GM21737 (cell line): ENCODE results near the gene AVL9.
"Not testable (repeated sequence)": the region's sequence is repeated elsewhere in the genome, so short reads cannot be mapped to it uniquely, and the experiment has no call there.

Experiments used
- ATAC-seq: cut with Tn5 transposase; IDR thresholded peaks from one replicate; pipeline ENCODE4 v1.9.1; 2021; ENCODE audit warnings: mild to moderate bottlenecking, moderate library complexity; ENCODE audit not compliant: unreplicated experiment

AVL9 gene

GRCh38 chr7:32494946-32495297 is 367 bp upstream of the AVL9 start:
- peak; percentile 6 for ATAC-seq

- no peak for ATAC-seq
Observed at GRCh38 chr7:32496052-32496813, 944 bp downstream of the AVL9 start.

GRCh38 chr7:32499755-32500154 is 4.5 kb downstream of the AVL9 start:
- not testable (repeated sequence) for ATAC-seq

GRCh38 chr7:32500216-32500615 is 4.9 kb downstream of the AVL9 start:
- not testable (repeated sequence) for ATAC-seq

- no peak for ATAC-seq
Observed at GRCh38 chr7:32500922-32501341, 5.6 kb downstream of the AVL9 start.

GRCh38 chr7:32501522-32501921 is 6.2 kb downstream of the AVL9 start:
- no peak for ATAC-seq

- ATAC-seq = no peak
Observed at GRCh38 chr7:32502728-32503127, 7.4 kb downstream of the AVL9 start.

- no peak for ATAC-seq
Observed at GRCh38 chr7:32506266-32507054, 11.2 kb downstream of the AVL9 start.

- no peak for ATAC-seq
Observed at GRCh38 chr7:32507414-32507813, 12.1 kb downstream of the AVL9 start.

GRCh38 chr7:32511791-32512190 is 16.5 kb downstream of the AVL9 start:
- no peak for ATAC-seq

GRCh38 chr7:32513210-32513609 is 17.9 kb downstream of the AVL9 start:
- no peak for ATAC-seq

GRCh38 chr7:32515890-32516550 is 20.7 kb downstream of the AVL9 start:
- peak; percentile 80 for ATAC-seq

- no peak for ATAC-seq
Observed at GRCh38 chr7:32516551-32517100, 21.3 kb downstream of the AVL9 start.

- no peak for ATAC-seq
Observed at GRCh38 chr7:32518534-32519140, 23.3 kb downstream of the AVL9 start.

GRCh38 chr7:32519763-32520162 is 24.5 kb downstream of the AVL9 start:
- ATAC-seq = no peak

GRCh38 chr7:32522746-32523530 is 27.6 kb downstream of the AVL9 start:
- no peak for ATAC-seq

- ATAC-seq = no peak
Observed at GRCh38 chr7:32524631-32525030, 29.3 kb downstream of the AVL9 start.

- no peak for ATAC-seq
Observed at GRCh38 chr7:32525839-32526238, 30.6 kb downstream of the AVL9 start.

- no peak for ATAC-seq
Observed at GRCh38 chr7:32531402-32531801, 36.1 kb downstream of the AVL9 start.

- no peak for ATAC-seq
Observed at GRCh38 chr7:32532086-32532485, 36.8 kb downstream of the AVL9 start.
